ENCODE data around the gene BRAF. TPM values are rescaled to one million over a fixed set of nuclear protein-coding genes. Genes with fewer than 3 reads are reported as not detected.
"Not testable (repeated sequence)": the region's sequence is repeated elsewhere in the genome, so short reads cannot be mapped to it uniquely, and the experiment has no call there.

BRAF gene
- total RNA-seq, 1 donor from 2014 or later, result 28.4 TPM

GRCh38 chr7:140966561-140967233, 42.0 kb upstream of the BRAF start:
- H3K9me3 Mint-ChIP-seq (ENCODE audit: unreplicated experiment), result no peaks in the 10 kb centered on the region
- H3K4me1 Mint-ChIP-seq (ENCODE audit: unreplicated experiment), result no peaks in the 10 kb centered on the region
- TF ChIP-seq CTCF (IDR thresholded peaks at IDR 0.05; ENCODE audit: unreplicated experiment), result no peak
- no peak for DNase-seq (ENCODE audit: low spot score)
- H3K36me3 Mint-ChIP-seq (ENCODE audit: low read depth, unreplicated experiment), result no peaks in the 10 kb centered on the region
- H3K27me3 Mint-ChIP-seq (ENCODE audit: unreplicated experiment), result no peaks in the 10 kb centered on the region
- no peak overlapping the region for H3K27ac Mint-ChIP-seq (ENCODE audit: unreplicated experiment)
- no peak overlapping the region for H3K4me3 Mint-ChIP-seq (ENCODE audit: unreplicated experiment)

GRCh38 chr7:140961117-140961516, 36.4 kb upstream of the BRAF start:
- Mint-ChIP-seq H3K27me3 (ENCODE audit: unreplicated experiment) (no peaks in the 10 kb centered on the region), H3K4me3 (ENCODE audit: unreplicated experiment) (no peak overlapping the region), H3K4me1 (ENCODE audit: unreplicated experiment) (no peaks in the 10 kb centered on the region), H3K36me3 (ENCODE audit: low read depth, unreplicated experiment) (no peaks in the 10 kb centered on the region), H3K27ac (ENCODE audit: unreplicated experiment) (no peak overlapping the region), H3K9me3 (ENCODE audit: unreplicated experiment) (peaks cover 5% of the 10 kb centered on the region)
- DNase-seq (ENCODE audit: low spot score), result no peak
- TF ChIP-seq CTCF (IDR thresholded peaks at IDR 0.05; ENCODE audit: unreplicated experiment), result no peak

- not testable (repeated sequence) for H3K27ac Mint-ChIP-seq (ENCODE audit: unreplicated experiment); H3K9me3 Mint-ChIP-seq (ENCODE audit: unreplicated experiment); DNase-seq (ENCODE audit: low spot score); H3K27me3 Mint-ChIP-seq (ENCODE audit: unreplicated experiment); H3K36me3 Mint-ChIP-seq (ENCODE audit: low read depth, unreplicated experiment); H3K4me1 Mint-ChIP-seq (ENCODE audit: unreplicated experiment); H3K4me3 Mint-ChIP-seq (ENCODE audit: unreplicated experiment)
These were observed 32.3 kb upstream of the BRAF start for GRCh38 chr7:140956997-140957396.

- no peak overlapping the region for H3K4me3 Mint-ChIP-seq (ENCODE audit: unreplicated experiment)
- TF ChIP-seq CTCF (IDR thresholded peaks at IDR 0.05; ENCODE audit: unreplicated experiment), result no peak
- no peak overlapping the region for H3K27ac Mint-ChIP-seq (ENCODE audit: unreplicated experiment)
- no peaks in the 10 kb centered on the region for H3K36me3 Mint-ChIP-seq (ENCODE audit: low read depth, unreplicated experiment)
- H3K27me3 Mint-ChIP-seq (ENCODE audit: unreplicated experiment), result peaks cover 2% of the 10 kb centered on the region
- no peaks in the 10 kb centered on the region for H3K9me3 Mint-ChIP-seq (ENCODE audit: unreplicated experiment)
- no peak for DNase-seq (ENCODE audit: low spot score)
- no peaks in the 10 kb centered on the region for H3K4me1 Mint-ChIP-seq (ENCODE audit: unreplicated experiment)
These were observed 21.2 kb upstream of the BRAF start for GRCh38 chr7:140945940-140946339.

GRCh38 chr7:140942242-140942641, 17.5 kb upstream of the BRAF start:
- H3K4me3 Mint-ChIP-seq (ENCODE audit: unreplicated experiment); H3K27me3 Mint-ChIP-seq (ENCODE audit: unreplicated experiment); H3K27ac Mint-ChIP-seq (ENCODE audit: unreplicated experiment); H3K36me3 Mint-ChIP-seq (ENCODE audit: low read depth, unreplicated experiment); H3K9me3 Mint-ChIP-seq (ENCODE audit: unreplicated experiment); H3K4me1 Mint-ChIP-seq (ENCODE audit: unreplicated experiment); DNase-seq (ENCODE audit: low spot score): not testable (repeated sequence)

- H3K36me3 Mint-ChIP-seq (ENCODE audit: low read depth, unreplicated experiment), result no peaks in the 10 kb centered on the region
- TF ChIP-seq CTCF (IDR thresholded peaks at IDR 0.05; ENCODE audit: unreplicated experiment), result no peak
- no peak overlapping the region for H3K4me3 Mint-ChIP-seq (ENCODE audit: unreplicated experiment)
- peaks cover 2% of the 10 kb centered on the region for H3K27me3 Mint-ChIP-seq (ENCODE audit: unreplicated experiment)
- H3K9me3 Mint-ChIP-seq (ENCODE audit: unreplicated experiment), result no peaks in the 10 kb centered on the region
- DNase-seq (ENCODE audit: low spot score), result no peak
- H3K4me1 Mint-ChIP-seq (ENCODE audit: unreplicated experiment), result no peaks in the 10 kb centered on the region
- no peak overlapping the region for H3K27ac Mint-ChIP-seq (ENCODE audit: unreplicated experiment)
These were observed 16.2 kb upstream of the BRAF start for GRCh38 chr7:140940898-140941297.

Data from endothelial cell (in vitro differentiated cells).